Measurements from ENCODE around the gene SLC7A14. TPM values are rescaled to one million over a fixed set of nuclear protein-coding genes. Genes with fewer than 3 reads are reported as not detected.

Gene SLC7A14
- total RNA-seq, 1 experiment from 2014 or later: not detected

GRCh38 chr3:170565495-170565894 is 20.4 kb downstream of the SLC7A14 start:
- no peaks in the 10 kb centered on the region for H3K4me1 ChIP-seq (ENCODE audit: insufficient read depth, low read length)
- H3K27ac ChIP-seq (ENCODE audit: low read length): no peak overlapping the region
- ChIA-PET CTCF (no interaction called here), POLR2A (ENCODE audit: unreplicated experiment) (no interaction called here)
- H3K4me2 ChIP-seq (ENCODE audit: low read length): no peak overlapping the region
- no TSS peak for BruUV-seq (replicated peaks)
- intact Hi-C loops (cut with micrococcal nuclease): no loop called here
- H3K9me2 ChIP-seq (replicated peaks; ENCODE audit: low read length): no peaks in the 10 kb centered on the region
- no peak for TF ChIP-seq EZH2phosphoT487 (IDR thresholded peaks at IDR 0.05; ENCODE audit: borderline replicate concordance, low read length)
- TF ChIP-seq EZH2 (IDR thresholded peaks at IDR 0.05; ENCODE audit: low read length, unreplicated experiment): no peak
- TF ChIP-seq, protein P1, sequence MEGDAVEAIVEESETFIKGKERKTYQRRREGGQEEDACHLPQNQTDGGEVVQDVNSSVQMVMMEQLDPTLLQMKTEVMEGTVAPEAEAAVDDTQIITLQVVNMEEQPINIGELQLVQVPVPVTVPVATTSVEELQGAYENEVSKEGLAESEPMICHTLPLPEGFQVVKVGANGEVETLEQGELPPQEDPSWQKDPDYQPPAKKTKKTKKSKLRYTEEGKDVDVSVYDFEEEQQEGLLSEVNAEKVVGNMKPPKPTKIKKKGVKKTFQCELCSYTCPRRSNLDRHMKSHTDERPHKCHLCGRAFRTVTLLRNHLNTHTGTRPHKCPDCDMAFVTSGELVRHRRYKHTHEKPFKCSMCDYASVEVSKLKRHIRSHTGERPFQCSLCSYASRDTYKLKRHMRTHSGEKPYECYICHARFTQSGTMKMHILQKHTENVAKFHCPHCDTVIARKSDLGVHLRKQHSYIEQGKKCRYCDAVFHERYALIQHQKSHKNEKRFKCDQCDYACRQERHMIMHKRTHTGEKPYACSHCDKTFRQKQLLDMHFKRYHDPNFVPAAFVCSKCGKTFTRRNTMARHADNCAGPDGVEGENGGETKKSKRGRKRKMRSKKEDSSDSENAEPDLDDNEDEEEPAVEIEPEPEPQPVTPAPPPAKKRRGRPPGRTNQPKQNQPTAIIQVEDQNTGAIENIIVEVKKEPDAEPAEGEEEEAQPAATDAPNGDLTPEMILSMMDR (conservative IDR thresholded peaks at IDR 0.05; ENCODE audit: low read depth, low read length): no peak
- DNase-seq (no peak), ATAC-seq (no peak)
- H3K9ac ChIP-seq (ENCODE audit: low read length): no peak overlapping the region
- no peaks in the 10 kb centered on the region for H3F3A ChIP-seq (ENCODE audit: low read length, unreplicated experiment)
- no peak overlapping the region for H2AFZ ChIP-seq (ENCODE audit: low read length)
- no peaks in the 10 kb centered on the region for H3K36me3 ChIP-seq (ENCODE audit: low read depth, low read length)
- no peaks in the 10 kb centered on the region for H3K27me3 ChIP-seq (ENCODE audit: low read length)
- H3K4me3 ChIP-seq (ENCODE audit: low read length): no peak overlapping the region
- no peaks in the 10 kb centered on the region for H3K79me2 ChIP-seq (ENCODE audit: low read length)
- no peaks in the 10 kb centered on the region for H4K20me1 ChIP-seq (ENCODE audit: low read length)
- no peaks in the 10 kb centered on the region for H3K9me3 ChIP-seq (ENCODE audit: low read length)

DNA sequence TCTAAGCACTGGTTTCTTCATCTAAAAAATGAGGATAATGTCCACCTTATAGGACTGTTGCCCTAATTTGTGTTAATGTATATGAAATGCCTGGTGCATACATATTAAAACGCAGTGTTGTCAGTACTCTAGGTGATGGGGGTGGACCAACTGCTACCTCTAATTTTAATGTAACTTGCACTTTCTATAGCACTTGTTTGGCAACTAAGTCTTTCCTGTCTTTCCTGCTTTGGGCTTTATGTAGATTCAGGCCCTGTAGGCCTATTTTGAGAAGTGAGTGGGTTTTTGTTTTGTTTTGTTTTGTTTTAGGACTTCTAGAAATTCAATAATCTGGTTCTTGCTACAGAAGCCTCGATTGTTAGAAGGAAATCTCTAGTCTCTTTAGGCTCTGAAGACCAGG is 21.2 kb downstream of the SLC7A14 start:
- ChIA-PET POLR2A (ENCODE audit: unreplicated experiment) (no interaction called here), CTCF (no interaction called here)
- Histone ChIP-seq H3K9ac (ENCODE audit: low read length) (no peak overlapping the region), H3K4me1 (ENCODE audit: insufficient read depth, low read length) (no peaks in the 10 kb centered on the region), H3K4me2 (ENCODE audit: low read length) (no peak overlapping the region), H3K79me2 (ENCODE audit: low read length) (no peaks in the 10 kb centered on the region), H3K9me2 (replicated peaks; ENCODE audit: low read length) (no peaks in the 10 kb centered on the region), H4K20me1 (ENCODE audit: low read length) (no peaks in the 10 kb centered on the region), H3F3A (ENCODE audit: low read length, unreplicated experiment) (no peaks in the 10 kb centered on the region), H3K27me3 (ENCODE audit: low read length) (no peaks in the 10 kb centered on the region), H3K4me3 (ENCODE audit: low read length) (no peak overlapping the region), H2AFZ (ENCODE audit: low read length) (no peak overlapping the region), H3K27ac (ENCODE audit: low read length) (no peak overlapping the region), H3K36me3 (ENCODE audit: low read depth, low read length) (no peaks in the 10 kb centered on the region), H3K9me3 (ENCODE audit: low read length) (no peaks in the 10 kb centered on the region)
- BruUV-seq (replicated peaks): no TSS peak
- TF ChIP-seq, protein P1 (conservative IDR thresholded peaks at IDR 0.05; ENCODE audit: low read depth, low read length): no peak
- TF ChIP-seq EZH2phosphoT487 (IDR thresholded peaks at IDR 0.05; ENCODE audit: borderline replicate concordance, low read length) (no peak), EZH2 (IDR thresholded peaks at IDR 0.05; ENCODE audit: low read length, unreplicated experiment) (no peak)
- ATAC-seq (no peak), DNase-seq (no peak)
- intact Hi-C loops (cut with micrococcal nuclease): no loop called here

DNA sequence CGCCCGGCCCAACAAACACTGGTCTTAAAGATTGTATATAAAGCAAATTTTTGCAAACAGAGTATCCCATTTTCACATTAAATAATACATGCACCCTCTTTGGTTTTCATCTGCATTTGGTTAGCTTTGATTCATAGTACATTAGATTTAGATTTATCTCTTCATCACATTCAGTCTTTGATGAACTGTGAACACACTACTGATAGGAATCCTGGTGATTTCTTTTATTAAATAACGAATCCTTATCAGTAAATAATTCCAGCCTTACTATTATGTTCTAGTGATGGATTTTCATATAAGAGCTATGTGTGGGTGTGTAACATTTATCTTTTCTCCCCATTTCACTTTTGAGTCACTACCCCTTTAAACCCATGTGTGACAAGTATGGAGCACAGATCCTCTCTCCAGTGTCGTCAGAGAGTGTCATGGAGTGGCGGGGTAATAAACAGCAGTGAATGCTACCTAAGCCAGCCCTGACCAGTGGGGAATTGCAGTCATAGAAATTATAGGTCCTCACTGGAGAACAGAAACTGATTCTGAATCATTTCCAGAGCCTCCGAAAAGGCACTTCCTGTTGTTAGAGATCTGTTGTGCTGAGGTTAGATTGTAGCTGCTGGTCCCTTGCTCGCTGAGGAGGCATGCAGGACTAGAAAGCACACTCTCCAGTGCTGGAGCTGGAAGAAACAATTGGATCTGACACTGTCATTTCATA is 22.0 kb downstream of the SLC7A14 start:
- BruUV-seq (replicated peaks): no TSS peak
- intact Hi-C loops (cut with micrococcal nuclease): no loop called here
- no peaks in the 10 kb centered on the region for H3K9me2 ChIP-seq (replicated peaks; ENCODE audit: low read length)
- H2AFZ ChIP-seq (ENCODE audit: low read length): peak overlapping the region; percentile 52
- ATAC-seq (peak; percentile 20), DNase-seq (peak; percentile 14)
- TF ChIP-seq, protein P1 (conservative IDR thresholded peaks at IDR 0.05; ENCODE audit: low read depth, low read length): no peak
- no peak for TF ChIP-seq EZH2phosphoT487 (IDR thresholded peaks at IDR 0.05; ENCODE audit: borderline replicate concordance, low read length)
- no peak for TF ChIP-seq EZH2 (IDR thresholded peaks at IDR 0.05; ENCODE audit: low read length, unreplicated experiment)
- no peaks in the 10 kb centered on the region for H4K20me1 ChIP-seq (ENCODE audit: low read length)
- H3K27me3 ChIP-seq (ENCODE audit: low read length): no peaks in the 10 kb centered on the region
- H3K79me2 ChIP-seq (ENCODE audit: low read length): no peaks in the 10 kb centered on the region
- ChIA-PET POLR2A (ENCODE audit: unreplicated experiment) (no interaction called here), CTCF (no interaction called here)
- no peak overlapping the region for H3K4me3 ChIP-seq (ENCODE audit: low read length)
- H3F3A ChIP-seq (ENCODE audit: low read length, unreplicated experiment): no peaks in the 10 kb centered on the region
- H3K4me2 ChIP-seq (ENCODE audit: low read length): no peak overlapping the region
- no peak overlapping the region for H3K27ac ChIP-seq (ENCODE audit: low read length)
- no peaks in the 10 kb centered on the region for H3K9me3 ChIP-seq (ENCODE audit: low read length)
- H3K9ac ChIP-seq (ENCODE audit: low read length): no peak overlapping the region
- no peaks in the 10 kb centered on the region for H3K4me1 ChIP-seq (ENCODE audit: insufficient read depth, low read length)
- no peaks in the 10 kb centered on the region for H3K36me3 ChIP-seq (ENCODE audit: low read depth, low read length)

All from PC-3 (cell line).